ENCODE data around the gene PPP3CA. TPM values are rescaled to one million over a fixed set of nuclear protein-coding genes. Genes with fewer than 3 reads are reported as not detected.

PPP3CA gene
- total RNA-seq, 1 experiment from 2014 or later: 33.8 TPM

DNA sequence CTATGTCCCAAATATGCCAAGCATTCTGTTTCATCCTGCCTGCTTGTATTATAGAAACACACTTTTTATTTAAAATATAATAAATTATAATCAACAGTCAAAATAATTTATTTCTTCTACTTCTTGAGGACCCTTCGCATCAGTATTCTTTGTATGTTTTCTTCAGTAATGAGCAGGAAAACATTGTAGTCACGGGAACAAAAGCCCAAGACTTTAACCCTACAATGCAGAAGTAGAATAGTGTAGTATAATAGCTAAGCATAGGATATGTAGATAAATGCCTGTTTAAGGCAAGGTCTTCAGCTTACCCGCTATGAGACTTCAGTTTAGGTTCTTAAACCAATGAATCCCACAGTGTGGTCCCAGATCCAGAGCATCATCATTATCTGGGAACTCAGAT lies 156.6 kb downstream of the PPP3CA start:
- TF ChIP-seq, protein P1, sequence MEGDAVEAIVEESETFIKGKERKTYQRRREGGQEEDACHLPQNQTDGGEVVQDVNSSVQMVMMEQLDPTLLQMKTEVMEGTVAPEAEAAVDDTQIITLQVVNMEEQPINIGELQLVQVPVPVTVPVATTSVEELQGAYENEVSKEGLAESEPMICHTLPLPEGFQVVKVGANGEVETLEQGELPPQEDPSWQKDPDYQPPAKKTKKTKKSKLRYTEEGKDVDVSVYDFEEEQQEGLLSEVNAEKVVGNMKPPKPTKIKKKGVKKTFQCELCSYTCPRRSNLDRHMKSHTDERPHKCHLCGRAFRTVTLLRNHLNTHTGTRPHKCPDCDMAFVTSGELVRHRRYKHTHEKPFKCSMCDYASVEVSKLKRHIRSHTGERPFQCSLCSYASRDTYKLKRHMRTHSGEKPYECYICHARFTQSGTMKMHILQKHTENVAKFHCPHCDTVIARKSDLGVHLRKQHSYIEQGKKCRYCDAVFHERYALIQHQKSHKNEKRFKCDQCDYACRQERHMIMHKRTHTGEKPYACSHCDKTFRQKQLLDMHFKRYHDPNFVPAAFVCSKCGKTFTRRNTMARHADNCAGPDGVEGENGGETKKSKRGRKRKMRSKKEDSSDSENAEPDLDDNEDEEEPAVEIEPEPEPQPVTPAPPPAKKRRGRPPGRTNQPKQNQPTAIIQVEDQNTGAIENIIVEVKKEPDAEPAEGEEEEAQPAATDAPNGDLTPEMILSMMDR (IDR thresholded peaks at IDR 0.05; ENCODE audit: insufficient read depth in 1 of 2, low read depth in 1 of 2, low read length in 1 of 2, severe bottlenecking in 1 of 2, unreplicated experiment in 1 of 2): no peak
- no peak for DNase-seq
- Histone ChIP-seq H3K27me3 (replicated peaks; ENCODE audit: control insufficient read depth, insufficient read depth, low read length) (no peaks in the 10 kb centered on the region), H3K9me3 (no peaks in the 10 kb centered on the region), H3K4me3 (ENCODE audit: low read depth, low read length) (no peak overlapping the region), H3K4me1 (peaks cover under 1% of the 10 kb centered on the region; the same call in 1 of the 2 replicates), H3K36me3 (ENCODE audit: control insufficient read depth, insufficient read depth, low read length) (no peaks in the 10 kb centered on the region)
- intact Hi-C loops (cut with micrococcal nuclease; ENCODE audit: unreplicated experiment): no loop called here
- H3K4me3 Mint-ChIP-seq (ENCODE audit: unreplicated experiment): no peak overlapping the region
- no TSS peak for BruUV-seq (replicated peaks)
- H3K27ac Mint-ChIP-seq (ENCODE audit: unreplicated experiment): no peak overlapping the region
- H3K9me3 Mint-ChIP-seq (ENCODE audit: unreplicated experiment): no peaks in the 10 kb centered on the region
- H3K4me1 Mint-ChIP-seq (ENCODE audit: low read depth, unreplicated experiment): peaks cover 10% of the 10 kb centered on the region
- H3K27me3 Mint-ChIP-seq (ENCODE audit: insufficient read depth, unreplicated experiment): no peaks in the 10 kb centered on the region
- POLR2A ChIA-PET: no interaction called here
- H3K36me3 Mint-ChIP-seq (ENCODE audit: insufficient read depth, unreplicated experiment): no peaks in the 10 kb centered on the region
- CTCF ChIA-PET: no interaction called here

DNA sequence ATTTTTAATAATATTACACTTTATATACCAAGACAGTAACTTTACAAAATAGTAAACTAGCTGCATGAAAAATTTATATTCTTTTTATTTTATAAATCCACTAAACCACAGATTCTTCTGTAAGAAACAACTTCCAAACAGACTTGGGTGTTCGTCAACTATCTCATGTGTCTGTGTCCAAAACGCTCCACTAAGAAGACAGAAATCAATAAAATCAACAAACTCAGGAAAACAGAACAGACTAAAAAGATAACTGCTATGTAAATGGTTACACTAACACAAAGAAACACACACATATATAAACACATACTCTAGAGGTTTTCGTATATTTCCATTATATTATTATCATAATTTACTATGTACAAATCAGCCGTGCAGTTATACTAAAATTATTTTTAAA lies 158.4 kb downstream of the PPP3CA start:
- H3K9me3 Mint-ChIP-seq (ENCODE audit: unreplicated experiment): no peaks in the 10 kb centered on the region
- CTCF ChIA-PET: no interaction called here
- no peak overlapping the region for H3K4me3 Mint-ChIP-seq (ENCODE audit: unreplicated experiment)
- Histone ChIP-seq H3K4me3 (ENCODE audit: low read depth, low read length) (no peak overlapping the region), H3K4me1 (no peaks in the 10 kb centered on the region), H3K36me3 (ENCODE audit: control insufficient read depth, insufficient read depth, low read length) (no peaks in the 10 kb centered on the region), H3K9me3 (no peaks in the 10 kb centered on the region), H3K27me3 (replicated peaks; ENCODE audit: control insufficient read depth, insufficient read depth, low read length) (no peaks in the 10 kb centered on the region)
- H3K36me3 Mint-ChIP-seq (ENCODE audit: insufficient read depth, unreplicated experiment): peaks cover 6% of the 10 kb centered on the region
- no TSS peak for BruUV-seq (replicated peaks)
- H3K27ac Mint-ChIP-seq (ENCODE audit: unreplicated experiment): no peak overlapping the region
- intact Hi-C loops (cut with micrococcal nuclease; ENCODE audit: unreplicated experiment): no loop called here
- no peaks in the 10 kb centered on the region for H3K27me3 Mint-ChIP-seq (ENCODE audit: insufficient read depth, unreplicated experiment)
- peaks cover 10% of the 10 kb centered on the region for H3K4me1 Mint-ChIP-seq (ENCODE audit: low read depth, unreplicated experiment)
- POLR2A ChIA-PET: no interaction called here
- DNase-seq: no peak
- TF ChIP-seq, protein P1 (IDR thresholded peaks at IDR 0.05; ENCODE audit: insufficient read depth in 1 of 2, low read depth in 1 of 2, low read length in 1 of 2, severe bottlenecking in 1 of 2, unreplicated experiment in 1 of 2): no peak

DNA sequence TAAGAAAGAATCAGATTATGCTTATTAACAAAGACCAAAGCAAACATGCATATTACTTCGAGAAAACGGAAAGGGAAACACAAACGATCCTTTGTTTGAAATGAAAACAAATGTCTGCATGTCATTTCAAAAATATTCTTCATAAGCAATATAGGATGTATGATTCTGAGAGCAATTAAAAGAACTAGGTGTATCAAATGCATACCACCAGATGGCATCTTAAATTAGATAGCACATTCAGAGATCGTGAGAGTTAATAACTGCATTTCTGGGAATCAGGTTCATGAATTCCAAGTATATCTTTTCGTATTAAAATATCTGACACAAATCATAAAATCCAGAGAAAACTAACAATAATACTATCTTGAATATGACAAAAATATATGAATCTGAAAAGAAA lies 159.5 kb downstream of the PPP3CA start:
- Histone ChIP-seq H3K4me1 (no peaks in the 10 kb centered on the region), H3K9me3 (no peaks in the 10 kb centered on the region), H3K27me3 (replicated peaks; ENCODE audit: control insufficient read depth, insufficient read depth, low read length) (no peaks in the 10 kb centered on the region), H3K36me3 (ENCODE audit: control insufficient read depth, insufficient read depth, low read length) (no peaks in the 10 kb centered on the region), H3K4me3 (ENCODE audit: low read depth, low read length) (no peak overlapping the region)
- CTCF ChIA-PET: no interaction called here
- Mint-ChIP-seq H3K4me1 (ENCODE audit: low read depth, unreplicated experiment) (peaks cover 10% of the 10 kb centered on the region), H3K9me3 (ENCODE audit: unreplicated experiment) (no peaks in the 10 kb centered on the region), H3K27ac (ENCODE audit: unreplicated experiment) (no peak overlapping the region), H3K4me3 (ENCODE audit: unreplicated experiment) (no peak overlapping the region), H3K27me3 (ENCODE audit: insufficient read depth, unreplicated experiment) (no peaks in the 10 kb centered on the region), H3K36me3 (ENCODE audit: insufficient read depth, unreplicated experiment) (peaks cover 6% of the 10 kb centered on the region)
- BruUV-seq (replicated peaks): no TSS peak
- POLR2A ChIA-PET: no interaction called here
- no peak for DNase-seq
- intact Hi-C loops (cut with micrococcal nuclease; ENCODE audit: unreplicated experiment): no loop called here
- TF ChIP-seq, protein P1 (IDR thresholded peaks at IDR 0.05; ENCODE audit: insufficient read depth in 1 of 2, low read depth in 1 of 2, low read length in 1 of 2, severe bottlenecking in 1 of 2, unreplicated experiment in 1 of 2): no peak
